ENCODE measurements around the gene LPGAT1.
"Not testable (repeated sequence)": the region's sequence is repeated elsewhere in the genome, so short reads cannot be mapped to it uniquely, and the experiment has no call there.

The LPGAT1 gene

DNA sequence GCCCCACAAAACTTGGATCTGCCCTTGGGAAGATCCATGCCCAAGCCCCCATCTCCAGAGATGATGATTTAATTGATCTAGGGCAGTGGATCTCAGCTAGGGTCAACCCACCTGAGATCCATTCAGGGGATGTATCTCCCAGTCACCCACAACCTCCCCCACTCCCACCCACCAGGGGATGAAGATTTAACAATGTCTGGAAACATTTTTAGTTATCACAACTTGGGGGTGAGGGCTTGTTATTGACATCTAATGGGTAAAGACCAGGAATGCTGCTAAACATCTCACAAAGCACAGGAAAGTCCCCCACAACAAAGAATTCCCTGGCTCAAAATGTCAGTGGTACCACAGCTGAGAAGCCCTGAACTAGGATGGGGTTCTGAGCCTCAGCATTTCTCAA is 45.0 kb upstream of the LPGAT1 start:
- no peak overlapping the region for H2AFZ ChIP-seq (ENCODE audit: low read length)
- H3K4me2 ChIP-seq (ENCODE audit: low read depth, low read length): no peak overlapping the region
- no peak overlapping the region for H3K9ac ChIP-seq (ENCODE audit: low read length)
- no peaks in the 10 kb centered on the region for H3K79me2 ChIP-seq (ENCODE audit: low read length)
- no peaks in the 10 kb centered on the region for H3K9me2 ChIP-seq (replicated peaks; ENCODE audit: insufficient read depth, low read length)
- no peak for DNase-seq
- TF ChIP-seq EZH2phosphoT487 (IDR thresholded peaks at IDR 0.05; ENCODE audit: low read length) (no peak), EZH2 (optimal IDR thresholded peaks at IDR 0.05; ENCODE audit: low read depth, low read length) (no peak)
- TF ChIP-seq, protein P1, sequence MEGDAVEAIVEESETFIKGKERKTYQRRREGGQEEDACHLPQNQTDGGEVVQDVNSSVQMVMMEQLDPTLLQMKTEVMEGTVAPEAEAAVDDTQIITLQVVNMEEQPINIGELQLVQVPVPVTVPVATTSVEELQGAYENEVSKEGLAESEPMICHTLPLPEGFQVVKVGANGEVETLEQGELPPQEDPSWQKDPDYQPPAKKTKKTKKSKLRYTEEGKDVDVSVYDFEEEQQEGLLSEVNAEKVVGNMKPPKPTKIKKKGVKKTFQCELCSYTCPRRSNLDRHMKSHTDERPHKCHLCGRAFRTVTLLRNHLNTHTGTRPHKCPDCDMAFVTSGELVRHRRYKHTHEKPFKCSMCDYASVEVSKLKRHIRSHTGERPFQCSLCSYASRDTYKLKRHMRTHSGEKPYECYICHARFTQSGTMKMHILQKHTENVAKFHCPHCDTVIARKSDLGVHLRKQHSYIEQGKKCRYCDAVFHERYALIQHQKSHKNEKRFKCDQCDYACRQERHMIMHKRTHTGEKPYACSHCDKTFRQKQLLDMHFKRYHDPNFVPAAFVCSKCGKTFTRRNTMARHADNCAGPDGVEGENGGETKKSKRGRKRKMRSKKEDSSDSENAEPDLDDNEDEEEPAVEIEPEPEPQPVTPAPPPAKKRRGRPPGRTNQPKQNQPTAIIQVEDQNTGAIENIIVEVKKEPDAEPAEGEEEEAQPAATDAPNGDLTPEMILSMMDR (IDR thresholded peaks at IDR 0.05; ENCODE audit: low read length): no peak
- H3K36me3 ChIP-seq (replicated peaks; ENCODE audit: insufficient read depth, low read length): no peaks in the 10 kb centered on the region
- H3K9me3 ChIP-seq (replicated peaks; ENCODE audit: insufficient read depth, low read length): no peaks in the 10 kb centered on the region
- H3K27me3 ChIP-seq (replicated peaks; ENCODE audit: insufficient read depth, low read length): no peaks in the 10 kb centered on the region
- H3K4me3 ChIP-seq (ENCODE audit: low read length): no peak overlapping the region
- H3K27ac ChIP-seq (ENCODE audit: low read length): no peak overlapping the region
- H3K4me1 ChIP-seq (ENCODE audit: low read length): no peaks in the 10 kb centered on the region
- H3F3A ChIP-seq (ENCODE audit: insufficient read depth, low read length): no peaks in the 10 kb centered on the region
- H4K20me1 ChIP-seq (ENCODE audit: insufficient read depth, low read length): no peaks in the 10 kb centered on the region

DNA sequence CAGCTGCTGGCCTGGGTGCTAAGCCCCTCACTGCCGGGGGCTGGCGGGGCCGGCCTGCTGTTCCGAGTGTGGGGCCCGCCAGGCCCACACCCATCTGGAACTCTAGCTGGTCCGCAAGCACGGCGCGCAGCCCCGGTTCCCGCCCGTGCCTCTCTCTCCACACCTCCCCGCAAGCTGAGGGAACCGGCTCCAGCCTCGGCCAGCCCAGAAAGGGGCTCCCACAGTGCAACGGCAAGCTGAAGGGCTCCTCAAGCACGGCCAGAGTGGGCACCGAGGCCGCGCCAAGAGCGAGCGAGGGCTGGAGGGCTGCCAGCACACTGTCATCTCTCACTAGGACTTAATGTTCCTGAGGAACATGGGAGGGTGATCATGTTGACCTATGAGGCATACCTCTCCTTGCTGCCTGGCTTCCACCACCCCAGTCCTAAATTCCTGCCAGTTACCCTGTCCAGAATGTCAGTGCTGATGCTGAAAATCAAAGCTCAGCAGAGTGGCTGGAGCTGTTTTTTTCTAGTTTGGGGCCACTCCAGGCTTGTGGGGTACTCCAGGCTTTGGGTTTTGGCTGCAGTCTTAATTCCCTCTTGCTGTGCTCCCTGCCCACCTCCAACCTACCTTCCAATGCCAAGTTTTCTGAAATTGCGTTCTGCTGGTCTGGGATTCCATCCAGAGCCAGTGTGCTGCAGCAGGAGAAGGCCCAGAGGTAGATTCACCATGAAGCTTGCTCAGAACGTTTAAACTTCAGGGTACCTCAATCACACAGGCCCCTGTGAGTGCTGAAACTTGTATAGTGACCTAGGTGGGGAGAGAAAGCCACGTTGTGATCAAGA is 44.2 kb upstream of the LPGAT1 start:
- Histone ChIP-seq H3K9me2 (replicated peaks; ENCODE audit: insufficient read depth, low read length) (no peaks in the 10 kb centered on the region), H3K27ac (ENCODE audit: low read length) (no peak overlapping the region), H3K9ac (ENCODE audit: low read length) (no peak overlapping the region), H3K9me3 (replicated peaks; ENCODE audit: insufficient read depth, low read length) (no peaks in the 10 kb centered on the region), H3K4me2 (ENCODE audit: low read depth, low read length) (no peak overlapping the region), H3K27me3 (replicated peaks; ENCODE audit: insufficient read depth, low read length) (no peaks in the 10 kb centered on the region), H3F3A (ENCODE audit: insufficient read depth, low read length) (no peaks in the 10 kb centered on the region), H2AFZ (ENCODE audit: low read length) (no peak overlapping the region), H3K4me1 (ENCODE audit: low read length) (no peaks in the 10 kb centered on the region), H3K79me2 (ENCODE audit: low read length) (no peaks in the 10 kb centered on the region), H4K20me1 (ENCODE audit: insufficient read depth, low read length) (no peaks in the 10 kb centered on the region), H3K4me3 (ENCODE audit: low read length) (no peak overlapping the region), H3K36me3 (replicated peaks; ENCODE audit: insufficient read depth, low read length) (no peaks in the 10 kb centered on the region)
- TF ChIP-seq EZH2 (optimal IDR thresholded peaks at IDR 0.05; ENCODE audit: low read depth, low read length) (no peak), EZH2phosphoT487 (IDR thresholded peaks at IDR 0.05; ENCODE audit: low read length) (no peak)
- TF ChIP-seq, protein P1 (IDR thresholded peaks at IDR 0.05; ENCODE audit: low read length): no peak
- no peak for DNase-seq

DNA sequence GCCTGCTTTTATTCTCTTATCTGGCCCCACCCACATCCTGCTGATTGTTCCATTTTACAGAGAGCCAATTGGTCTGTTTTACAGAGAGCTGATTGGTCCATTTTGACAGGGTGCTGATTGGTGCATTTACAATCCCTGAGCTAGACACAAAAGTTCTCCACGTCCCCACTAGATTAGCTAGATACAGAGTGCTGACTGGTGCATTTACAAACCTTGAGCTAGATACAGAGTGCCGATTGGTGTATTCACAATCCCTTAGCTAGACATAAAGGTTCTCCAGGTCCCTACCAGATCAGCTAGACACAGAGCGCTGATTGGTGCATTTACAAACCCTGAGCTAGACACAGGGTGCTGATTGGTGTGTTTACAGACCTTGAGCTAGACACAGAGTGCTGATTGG is 43.2 kb upstream of the LPGAT1 start:
- not testable (repeated sequence) for H3K9ac ChIP-seq (ENCODE audit: low read length); H3K4me2 ChIP-seq (ENCODE audit: low read depth, low read length); H3K9me2 ChIP-seq (replicated peaks; ENCODE audit: insufficient read depth, low read length); H3F3A ChIP-seq (ENCODE audit: insufficient read depth, low read length); H3K27me3 ChIP-seq (replicated peaks; ENCODE audit: insufficient read depth, low read length); H3K4me1 ChIP-seq (ENCODE audit: low read length); H3K36me3 ChIP-seq (replicated peaks; ENCODE audit: insufficient read depth, low read length); DNase-seq; H2AFZ ChIP-seq (ENCODE audit: low read length); H3K79me2 ChIP-seq (ENCODE audit: low read length); H3K9me3 ChIP-seq (replicated peaks; ENCODE audit: insufficient read depth, low read length); H4K20me1 ChIP-seq (ENCODE audit: insufficient read depth, low read length); H3K4me3 ChIP-seq (ENCODE audit: low read length); H3K27ac ChIP-seq (ENCODE audit: low read length)

DNA sequence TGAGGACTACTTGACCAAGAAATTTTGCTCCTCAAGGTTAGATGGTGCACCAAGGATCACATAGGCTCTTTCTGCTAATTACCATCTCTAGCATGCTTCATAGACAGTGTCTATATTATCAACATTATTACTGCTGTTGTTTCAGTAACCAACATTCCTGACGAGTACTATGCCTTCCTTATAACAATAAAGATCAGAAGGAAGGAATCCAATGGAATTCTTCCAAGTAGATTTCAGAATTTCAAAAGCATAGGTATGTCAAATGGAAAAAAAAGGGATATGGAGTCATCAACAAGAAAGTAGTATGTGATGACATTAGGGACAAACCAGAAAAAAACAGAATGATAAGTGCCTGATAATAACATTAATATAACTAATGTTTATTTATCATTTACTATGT is 39.6 kb upstream of the LPGAT1 start:
- no peaks in the 10 kb centered on the region for H3K79me2 ChIP-seq (ENCODE audit: low read length)
- H3F3A ChIP-seq (ENCODE audit: insufficient read depth, low read length): no peaks in the 10 kb centered on the region
- no peaks in the 10 kb centered on the region for H3K36me3 ChIP-seq (replicated peaks; ENCODE audit: insufficient read depth, low read length)
- no peak for TF ChIP-seq EZH2phosphoT487 (IDR thresholded peaks at IDR 0.05; ENCODE audit: low read length)
- TF ChIP-seq, protein P1 (IDR thresholded peaks at IDR 0.05; ENCODE audit: low read length): no peak
- TF ChIP-seq EZH2 (optimal IDR thresholded peaks at IDR 0.05; ENCODE audit: low read depth, low read length): no peak
- H3K9ac ChIP-seq (ENCODE audit: low read length): no peak overlapping the region
- H3K9me2 ChIP-seq (replicated peaks; ENCODE audit: insufficient read depth, low read length): no peaks in the 10 kb centered on the region
- no peak overlapping the region for H3K4me2 ChIP-seq (ENCODE audit: low read depth, low read length)
- H4K20me1 ChIP-seq (ENCODE audit: insufficient read depth, low read length): no peaks in the 10 kb centered on the region
- H3K27me3 ChIP-seq (replicated peaks; ENCODE audit: insufficient read depth, low read length): no peaks in the 10 kb centered on the region
- H3K4me1 ChIP-seq (ENCODE audit: low read length): no peaks in the 10 kb centered on the region
- no peak overlapping the region for H3K27ac ChIP-seq (ENCODE audit: low read length)
- H3K4me3 ChIP-seq (ENCODE audit: low read length): no peak overlapping the region
- DNase-seq: no peak
- H3K9me3 ChIP-seq (replicated peaks; ENCODE audit: insufficient read depth, low read length): no peaks in the 10 kb centered on the region
- H2AFZ ChIP-seq (ENCODE audit: low read length): no peak overlapping the region
